ENCODE data around the gene CSMD2. TPM values are rescaled to one million over a fixed set of nuclear protein-coding genes. Genes with fewer than 3 reads are reported as not detected.

The CSMD2 gene
- total and polyA plus RNA-seq, 2 of the 8 experiments (the other 6 are each of a cell fraction or from before 2014, with no cell fraction given) = 7.0 to 14.7 TPM

DNA sequence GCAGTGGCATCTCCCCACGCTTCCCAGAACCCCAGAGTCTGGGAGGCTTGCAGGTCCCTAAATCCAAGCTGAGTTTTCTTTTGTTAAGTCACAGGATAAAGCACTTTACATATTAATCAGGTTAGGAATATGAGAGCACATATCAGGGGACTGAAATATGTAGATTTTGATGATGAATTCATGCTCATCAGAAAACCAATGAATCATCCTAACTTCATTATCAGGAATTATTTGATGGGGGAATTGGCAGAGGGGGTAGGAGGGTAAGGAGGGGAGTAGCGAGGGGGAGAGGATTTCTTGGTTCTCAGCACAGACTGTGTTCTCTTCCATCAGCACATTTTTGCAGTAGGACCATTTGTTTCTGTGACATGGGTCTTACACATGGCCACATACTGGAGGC, 269.1 kb downstream of the CSMD2 start:
- Histone ChIP-seq H3K56ac (replicated peaks; ENCODE audit: insufficient read length, low read depth, low read length) (no peak overlapping the region), H3K4ac (replicated peaks; ENCODE audit: insufficient read length, low read depth, low read length) (no peak overlapping the region), H4K91ac (replicated peaks; ENCODE audit: insufficient read length, low read length) (no peak overlapping the region), H2AFZ (ENCODE audit: low read length) (no peak overlapping the region), H3K36me3 (ENCODE audit: control insufficient read depth in 2 of 4, insufficient read depth in 4 of 4, low read length in 3 of 4) (no peaks in the 10 kb centered on the region), H2BK20ac (ENCODE audit: low read length) (no peak overlapping the region), H4K8ac (ENCODE audit: extremely low read depth, insufficient read depth, low read length) (no peak overlapping the region), H3K9ac (replicated peaks in 1 of 4; ENCODE audit: extremely low read depth in 1 of 4, low read depth in 3 of 4, low read length in 3 of 4) (no peak overlapping the region), H3K23me2 (ENCODE audit: low read depth, low read length) (no peaks in the 10 kb centered on the region), H2BK5ac (ENCODE audit: low read depth, low read length) (no peak overlapping the region), H3K27ac (ENCODE audit: low read depth, low read length) (no peak overlapping the region), H3K18ac (ENCODE audit: extremely low read depth, low read length) (no peak overlapping the region), H2BK120ac (replicated peaks; ENCODE audit: low read depth, low read length) (no peak overlapping the region), H3K4me1 (replicated peaks in 1 of 4; ENCODE audit: control insufficient read depth in 3 of 4, insufficient read depth in 4 of 4, low read length in 3 of 4) (peaks cover 0 to 5% (median 2%) of the 10 kb centered on the region in 4 experiments; a peak in 3 of 7 replicates), H3K4me2 (ENCODE audit: insufficient read depth in 1 of 2, low read depth in 2 of 2, low read length in 2 of 2) (no peak overlapping the region), H3K27me3 (replicated peaks in 1 of 4; ENCODE audit: control insufficient read depth in 3 of 4, extremely low read depth in 1 of 4, insufficient read depth in 3 of 4, low read length in 3 of 4) (no peaks in the 10 kb centered on the region), H3K14ac (ENCODE audit: insufficient read length) (no peak overlapping the region), H3K79me2 (ENCODE audit: control insufficient read depth in 1 of 2, insufficient read depth in 2 of 2, low read length in 2 of 2) (no peaks in the 10 kb centered on the region), H3K9me3 (ENCODE audit: insufficient read depth in 2 of 2, low read depth in 1 of 2, low read length in 1 of 2) (no peaks in the 10 kb centered on the region), H3K4me3 (ENCODE audit: extremely low read depth in 1 of 4, insufficient read depth in 2 of 4, low read depth in 3 of 4, low read length in 4 of 4) (no peak overlapping the region), H2BK15ac (ENCODE audit: low read length) (no peak overlapping the region), H3K79me1 (ENCODE audit: low read depth, low read length) (peaks cover 3% of the 10 kb centered on the region; the same call in 1 of the 2 replicates), H2BK12ac (ENCODE audit: low read depth, low read length) (no peak overlapping the region), H4K5ac (ENCODE audit: insufficient read length, low read depth, low read length) (no peak overlapping the region), H2AK5ac (ENCODE audit: low read depth, low read length) (no peak overlapping the region), H3K23ac (ENCODE audit: insufficient read length) (no peak overlapping the region), H4K20me1 (replicated peaks in 1 of 2; ENCODE audit: control insufficient read depth in 1 of 2, insufficient read depth in 2 of 2, low read length in 2 of 2) (peaks cover 0 to 2% of the 10 kb centered on the region in 2 experiments)
- POLR2A ChIA-PET (ENCODE audit: partially characterized antibody) = no interaction called here
- DNase-seq (ENCODE audit: low read depth in 1 of 2, low spot score in 2 of 2) = no peak
- CTCF ChIA-PET (ENCODE audit: partially characterized antibody) = interaction anchor here (0.9 to 1.6 kb wide), 4 partner anchors 9 to 217 kb away, joined by 3 to 4 read pairs (median 4); no protein-coding TSS in a partner anchor
- no peak for FAIRE-seq
- 86% methylated on average over 2 of the region's 2 CpGs; no CpG with 5 or more reads in 1 of the 2 experiments for WGBS, 2 experiments (ENCODE audit: extremely low coverage in 1 of 2, insufficient coverage in 1 of 2, insufficient read length in 1 of 2, insufficient replicate concordance in 2 of 2, low coverage in 1 of 2, low lambda C conversion rate in 2 of 2, missing lambda C conversion rate in 1 of 2)
- TF ChIP-seq POU5F1 (IDR thresholded peaks at IDR 0.05; ENCODE audit: low read depth, low read length) = no peak
- TF ChIP-seq RFX5 (IDR thresholded peaks at IDR 0.05; ENCODE audit: borderline replicate concordance, low read depth, low read length) = no peak
- no peak for TF ChIP-seq CBX5 (IDR thresholded peaks at IDR 0.05; ENCODE audit: low read depth, low read length)
- TF ChIP-seq CBX8 (IDR thresholded peaks at IDR 0.05; ENCODE audit: borderline replicate concordance, low read depth, low read length) = no peak
- TF ChIP-seq CTBP2 (IDR thresholded peaks at IDR 0.05; ENCODE audit: borderline replicate concordance, insufficient read depth, insufficient read length, low read length) = no peak
- no peak for TF ChIP-seq SAP30 (IDR thresholded peaks at IDR 0.05; ENCODE audit: insufficient read depth, insufficient replicate concordance, low read length)
- TF ChIP-seq TAF7 (optimal IDR thresholded peaks at IDR 0.05; ENCODE audit: borderline replicate concordance, low read depth, low read length) = no peak
- TF ChIP-seq NRF1 (IDR thresholded peaks at IDR 0.05; ENCODE audit: low read depth, low read length) = no peak
- TF ChIP-seq, protein P1, sequence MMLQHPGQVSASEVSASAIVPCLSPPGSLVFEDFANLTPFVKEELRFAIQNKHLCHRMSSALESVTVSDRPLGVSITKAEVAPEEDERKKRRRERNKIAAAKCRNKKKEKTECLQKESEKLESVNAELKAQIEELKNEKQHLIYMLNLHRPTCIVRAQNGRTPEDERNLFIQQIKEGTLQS (IDR thresholded peaks at IDR 0.05; ENCODE audit: insufficient read depth, low read depth, low read length) = no peak
- TF ChIP-seq JUN (IDR thresholded peaks at IDR 0.05; ENCODE audit: low read depth, low read length) = no peak
- TF ChIP-seq RAD21 (IDR thresholded peaks at IDR 0.05 in 1 of 2, conservative IDR thresholded peaks at IDR 0.05 in 1 of 2; ENCODE audit: low read depth in 2 of 2, low read length in 2 of 2) = no peak
- no peak for TF ChIP-seq ZNF274 (IDR thresholded peaks at IDR 0.05; ENCODE audit: borderline replicate concordance, extremely low read depth, low read length)
- TF ChIP-seq TEAD4 (IDR thresholded peaks at IDR 0.05; ENCODE audit: low read depth, low read length) = no peak
